GM19324 (cell line): ENCODE measurements around the gene OSBPL6.
A peak's percentile ranks its signal among the peaks of the same experiment; 100 is the strongest.

Source experiments
- ATAC-seq: cut with Tn5 transposase; IDR thresholded peaks from one replicate; pipeline ENCODE4 v1.9.1; 2021; ENCODE audit warnings: mild to moderate bottlenecking, moderate library complexity; ENCODE audit not compliant: unreplicated experiment, low FRiP score

OSBPL6 gene

DNA sequence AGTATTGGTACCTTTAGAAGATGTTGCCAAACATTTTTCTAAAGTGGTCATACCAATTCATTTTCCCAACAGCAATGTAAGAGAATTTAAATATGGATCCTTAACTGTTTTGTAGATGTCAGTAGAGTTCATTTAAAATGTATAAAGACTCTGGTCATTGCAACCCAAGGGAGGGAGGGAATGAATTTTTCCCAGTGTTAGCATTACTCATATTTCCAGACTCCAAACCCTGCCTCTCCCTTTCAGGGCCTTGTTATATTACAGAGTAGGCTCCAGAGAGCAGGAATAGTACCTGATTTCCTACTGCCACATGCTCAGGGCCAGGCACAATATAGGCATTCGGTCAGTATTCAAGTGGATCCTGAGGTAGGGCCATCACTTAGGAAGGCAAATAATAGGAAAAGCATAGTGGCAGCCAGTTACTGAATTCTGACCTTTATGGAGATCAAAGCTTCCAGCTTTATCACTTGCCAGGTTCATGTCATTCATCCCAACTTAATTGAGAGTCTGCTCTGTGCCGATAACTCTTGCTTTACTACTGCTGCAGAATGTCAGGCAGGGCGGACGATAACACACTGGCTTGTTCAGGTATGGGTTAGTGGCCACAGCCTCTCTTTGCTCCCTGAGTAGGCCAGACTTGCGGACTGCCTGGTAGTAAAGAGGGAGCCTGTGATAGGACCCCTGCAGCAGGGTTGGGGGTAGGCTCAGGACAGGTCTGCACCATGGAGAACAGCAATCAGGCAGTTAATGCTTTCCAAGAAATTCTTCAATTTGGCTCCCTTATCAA lies 75.3 kb downstream of the OSBPL6 start:
- no peak for ATAC-seq

DNA sequence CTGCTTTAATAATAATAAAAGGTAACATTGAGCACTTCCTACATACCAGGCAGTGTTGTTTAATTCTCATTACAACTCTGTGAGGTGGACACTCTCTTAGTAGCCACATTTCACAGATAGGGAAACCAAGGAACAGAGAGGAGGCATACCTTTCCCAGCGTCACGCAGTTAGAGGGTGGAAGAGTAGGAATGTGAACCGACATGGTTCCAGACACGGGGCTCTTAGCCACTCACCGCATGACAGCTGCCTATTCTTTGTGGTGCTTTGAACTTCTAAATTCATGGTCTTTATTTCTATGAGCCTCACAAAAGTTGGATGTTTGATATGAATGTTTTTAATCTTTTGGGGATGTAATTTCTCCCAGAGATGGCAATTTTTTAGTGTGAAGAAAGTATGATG lies 76.0 kb downstream of the OSBPL6 start:
- ATAC-seq, result no peak

DNA sequence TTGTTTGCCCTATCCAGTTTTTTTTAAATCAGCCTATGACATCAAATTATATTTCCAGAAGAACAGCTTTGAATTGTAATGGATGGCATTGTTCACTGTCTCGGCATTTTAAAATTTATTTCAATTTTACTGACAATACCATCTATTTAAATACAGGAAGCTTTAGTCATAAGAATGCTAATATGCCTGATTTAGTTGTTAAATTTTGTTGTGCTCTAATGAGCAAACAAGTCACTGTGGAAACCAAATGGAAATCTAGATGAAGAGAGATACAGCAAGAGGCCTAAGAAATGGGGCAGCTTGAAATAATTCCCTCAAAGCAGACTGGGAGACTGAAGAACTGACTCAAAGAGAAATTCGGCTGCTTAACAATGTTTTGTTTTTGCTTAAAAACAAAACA lies 76.8 kb downstream of the OSBPL6 start:
- no peak for ATAC-seq

DNA sequence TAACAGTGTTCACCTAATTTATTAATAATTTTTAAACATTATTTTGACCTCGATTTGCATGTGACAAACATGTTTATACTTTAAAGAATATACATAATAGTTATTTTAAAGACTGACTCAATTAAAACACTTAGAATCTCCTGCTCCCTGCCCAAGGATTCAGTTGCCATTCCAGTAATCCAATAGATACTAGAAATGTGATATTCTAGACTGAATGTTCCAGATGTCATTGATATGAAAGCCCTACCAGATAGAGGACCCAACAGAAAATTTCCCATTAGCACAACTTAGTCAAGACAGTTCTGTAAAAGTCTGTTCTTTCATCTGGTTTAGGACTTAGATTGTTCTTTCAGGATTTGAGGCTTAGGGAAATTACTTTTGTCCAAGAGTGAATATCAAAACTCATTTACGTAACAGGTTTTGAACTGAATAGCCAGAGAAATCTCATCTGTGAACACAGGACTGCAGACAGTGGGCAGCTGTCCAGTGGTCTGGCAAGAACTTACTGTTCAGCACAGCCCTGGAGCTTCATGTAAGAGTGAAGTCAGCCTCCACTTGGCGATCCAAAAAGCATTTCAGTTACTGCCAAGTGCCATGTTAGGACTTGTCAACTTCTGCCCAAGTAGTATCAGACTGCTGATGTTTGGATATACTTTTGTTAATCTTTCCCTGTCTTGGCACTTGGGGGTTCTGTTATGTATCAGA lies 77.5 kb downstream of the OSBPL6 start:
- no peak for ATAC-seq

DNA sequence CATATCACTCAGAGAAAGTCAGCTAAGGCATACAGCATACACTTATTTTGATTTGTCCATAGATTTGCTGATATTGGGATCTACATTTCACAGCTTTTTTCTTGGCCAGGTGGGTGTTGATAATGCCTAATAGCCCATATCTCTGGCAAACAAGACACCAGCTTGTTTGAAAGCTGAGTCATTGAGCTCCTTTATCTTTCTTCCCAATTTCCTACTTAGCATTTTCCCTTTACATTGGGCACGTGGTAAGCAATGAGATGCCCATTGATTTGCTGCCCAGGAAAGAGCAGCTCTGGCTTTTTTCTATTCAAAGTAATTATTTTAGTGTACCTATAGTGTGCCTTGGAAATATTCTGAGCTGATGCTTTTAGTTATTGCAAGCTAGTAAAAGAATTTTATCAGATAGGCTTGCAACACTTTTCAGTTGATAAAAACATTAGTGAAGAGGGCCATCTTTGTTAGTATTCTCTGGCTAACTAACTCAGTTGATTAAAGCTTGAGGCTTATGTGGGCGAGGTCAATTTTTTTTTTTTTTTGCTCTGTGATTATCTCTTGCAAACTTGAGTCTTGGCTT lies 79.6 kb downstream of the OSBPL6 start:
- no peak for ATAC-seq

DNA sequence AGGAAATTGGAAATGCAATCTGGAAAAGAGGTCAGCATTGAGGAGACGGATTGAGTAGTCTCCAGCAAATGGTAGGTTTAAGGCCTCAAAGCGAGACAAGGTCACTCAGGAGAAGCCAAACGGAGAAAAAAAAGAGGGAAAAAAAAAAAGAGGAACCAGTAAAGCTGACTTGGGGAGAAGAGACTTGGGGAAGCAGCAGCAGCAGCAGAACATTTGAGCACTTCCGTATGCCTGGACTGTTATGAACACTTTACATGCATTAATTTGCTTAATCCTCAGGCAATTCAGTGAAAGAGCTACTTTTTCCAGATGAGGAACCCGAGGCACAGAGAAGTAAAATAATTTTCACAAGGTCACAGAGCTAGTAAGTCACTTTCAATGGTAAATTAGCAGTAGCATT lies 81.3 kb downstream of the OSBPL6 start:
- no peak for ATAC-seq

DNA sequence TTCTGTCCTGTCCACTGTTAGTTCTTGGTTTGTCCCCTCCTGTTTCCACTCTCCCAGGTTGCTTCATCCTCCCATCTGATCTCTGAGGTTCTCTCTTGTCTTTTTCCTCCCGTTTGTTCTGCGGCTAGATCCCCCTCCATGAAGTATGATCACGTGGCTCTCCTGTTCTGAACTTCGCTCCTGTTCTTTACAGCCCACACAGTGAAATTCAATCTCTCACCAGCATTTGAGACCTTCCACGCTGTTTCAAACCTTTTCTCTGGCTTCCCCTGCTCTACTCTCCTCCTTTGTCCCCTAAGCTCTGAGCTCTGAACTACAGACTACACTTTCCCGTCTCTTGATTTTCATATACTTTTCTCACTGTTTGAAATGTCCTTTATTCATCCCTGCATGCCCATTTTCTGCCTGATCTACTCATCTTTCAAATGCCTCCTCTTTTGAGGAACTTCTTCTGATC lies 83.5 kb downstream of the OSBPL6 start:
- ATAC-seq, result no peak

DNA sequence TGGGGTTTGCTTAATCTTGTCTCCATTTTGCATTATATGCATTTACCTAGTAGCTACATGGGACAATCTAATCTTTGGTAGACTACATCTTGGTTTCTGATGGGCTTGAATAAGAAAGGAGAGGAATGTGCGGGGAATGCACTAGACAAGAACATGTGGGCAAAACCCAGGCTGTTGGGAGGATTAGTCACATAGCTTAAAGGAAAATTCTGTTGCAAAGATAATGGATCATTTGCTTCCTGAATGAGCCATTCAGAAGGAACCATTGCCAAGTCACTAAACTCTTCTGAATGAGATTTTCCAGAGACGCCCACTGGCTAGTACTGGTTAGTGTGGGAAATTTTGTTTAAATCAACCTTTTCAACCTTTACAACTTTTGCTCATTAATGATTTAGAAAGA lies 84.8 kb downstream of the OSBPL6 start:
- no peak for ATAC-seq

DNA sequence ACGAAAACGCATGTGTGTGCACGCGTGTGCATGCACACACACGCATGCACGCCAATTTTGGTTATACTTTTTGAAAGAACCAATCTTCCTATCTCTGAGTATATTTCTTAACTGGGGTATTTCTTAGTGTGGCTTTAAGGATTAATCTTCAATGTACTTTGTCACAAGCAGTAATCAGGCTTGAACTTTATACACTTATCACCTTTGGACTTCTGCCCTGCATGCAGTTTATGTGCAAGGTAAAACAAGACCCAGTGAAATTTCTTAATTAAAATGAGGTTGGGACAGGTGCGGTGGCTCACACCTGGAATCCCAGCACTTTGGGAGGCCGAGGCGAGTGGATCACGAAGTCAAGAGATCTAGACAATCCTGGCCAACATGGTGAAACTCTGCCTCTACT lies 85.3 kb downstream of the OSBPL6 start:
- ATAC-seq, result no peak

DNA sequence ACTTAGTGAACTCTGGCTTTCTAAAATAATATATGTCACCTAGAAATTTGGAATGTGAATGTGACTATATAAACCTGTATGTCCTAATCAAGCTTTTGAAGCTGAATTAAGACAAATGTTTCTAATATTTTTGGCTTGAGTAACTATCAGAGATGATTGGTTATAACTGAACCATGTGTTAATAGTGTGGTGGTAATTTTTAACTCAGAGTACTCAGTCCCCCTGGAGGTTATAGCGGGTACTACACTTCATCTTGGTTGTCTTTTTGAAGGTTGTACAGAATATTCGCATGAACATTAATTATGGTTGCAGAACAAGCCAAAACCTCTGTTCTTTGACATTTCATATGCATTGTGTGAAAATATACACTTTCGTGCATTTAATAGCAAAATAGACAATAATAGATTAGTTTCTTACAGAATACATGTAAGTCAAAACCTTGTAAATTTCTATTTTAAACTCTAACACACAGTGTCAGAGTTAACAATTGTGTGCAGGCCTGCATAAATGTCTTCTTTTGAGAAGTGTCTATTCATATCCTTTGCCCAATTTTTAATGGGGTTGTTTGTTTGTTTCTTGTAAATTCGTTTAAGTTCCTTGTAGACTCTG lies 86.0 kb downstream of the OSBPL6 start:
- peak; percentile 62 for ATAC-seq

DNA sequence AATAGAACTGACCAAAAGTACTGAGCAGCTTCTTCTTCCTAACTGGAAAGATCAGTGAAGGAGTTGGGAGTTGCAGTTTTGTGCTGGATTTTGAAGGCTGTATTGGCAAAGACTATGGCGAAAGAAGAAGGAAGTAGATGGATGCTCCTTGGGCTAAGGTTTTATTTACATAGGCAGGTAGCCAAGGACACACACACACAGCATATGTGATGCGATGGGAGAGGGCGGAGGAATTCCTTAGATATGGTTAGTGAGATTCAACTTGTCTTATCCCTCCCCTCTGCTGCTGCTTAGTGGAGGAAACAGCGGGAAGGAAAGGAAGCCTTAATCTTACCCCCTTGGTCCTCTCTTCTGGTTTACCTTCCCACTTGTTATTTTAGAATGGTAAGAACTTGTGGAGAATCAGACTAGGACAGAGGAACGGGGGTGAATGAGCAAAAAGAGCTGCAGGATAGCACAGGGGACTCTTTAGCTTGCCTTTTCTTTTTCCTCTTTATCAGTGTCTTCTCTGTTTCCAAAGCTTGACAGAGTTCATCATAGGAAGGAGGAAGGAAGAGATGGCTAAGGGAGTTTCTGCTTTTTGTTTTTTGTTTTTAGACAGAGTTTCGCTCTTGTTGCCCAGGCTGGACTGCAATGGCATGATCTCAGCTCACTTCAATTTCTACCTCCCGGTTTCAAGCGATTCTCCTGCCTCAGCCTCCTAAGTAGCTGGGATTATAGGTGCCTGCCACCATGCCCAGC lies 87.9 kb downstream of the OSBPL6 start:
- no peak for ATAC-seq

DNA sequence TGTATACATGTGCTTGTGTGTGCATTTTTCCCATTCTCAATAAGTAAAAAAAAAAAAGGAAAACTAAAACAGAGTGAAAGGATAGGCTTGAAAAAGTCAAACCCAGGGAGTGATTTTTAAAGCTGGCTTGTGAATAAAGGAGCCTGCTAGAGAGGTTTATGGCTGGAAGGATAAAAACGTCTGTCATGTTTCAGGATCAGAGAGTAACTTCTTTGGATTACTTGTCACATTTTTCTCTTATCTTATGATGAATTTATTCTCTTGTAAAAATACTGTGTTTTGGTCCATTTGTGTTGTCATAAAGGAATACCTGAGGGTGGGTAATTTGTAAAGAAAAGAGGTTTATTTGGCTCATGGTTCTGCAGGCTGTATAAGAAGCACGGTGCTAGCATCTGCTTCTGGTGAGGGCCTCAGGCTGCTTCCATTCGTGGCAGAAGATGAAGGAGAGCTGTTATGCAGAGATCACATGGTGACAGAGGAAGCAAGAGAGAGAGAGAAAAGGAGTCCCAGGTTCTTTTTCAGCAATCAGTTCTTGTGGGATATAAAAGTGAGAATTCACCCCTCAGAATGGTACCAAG lies 89.1 kb downstream of the OSBPL6 start:
- no peak for ATAC-seq

DNA sequence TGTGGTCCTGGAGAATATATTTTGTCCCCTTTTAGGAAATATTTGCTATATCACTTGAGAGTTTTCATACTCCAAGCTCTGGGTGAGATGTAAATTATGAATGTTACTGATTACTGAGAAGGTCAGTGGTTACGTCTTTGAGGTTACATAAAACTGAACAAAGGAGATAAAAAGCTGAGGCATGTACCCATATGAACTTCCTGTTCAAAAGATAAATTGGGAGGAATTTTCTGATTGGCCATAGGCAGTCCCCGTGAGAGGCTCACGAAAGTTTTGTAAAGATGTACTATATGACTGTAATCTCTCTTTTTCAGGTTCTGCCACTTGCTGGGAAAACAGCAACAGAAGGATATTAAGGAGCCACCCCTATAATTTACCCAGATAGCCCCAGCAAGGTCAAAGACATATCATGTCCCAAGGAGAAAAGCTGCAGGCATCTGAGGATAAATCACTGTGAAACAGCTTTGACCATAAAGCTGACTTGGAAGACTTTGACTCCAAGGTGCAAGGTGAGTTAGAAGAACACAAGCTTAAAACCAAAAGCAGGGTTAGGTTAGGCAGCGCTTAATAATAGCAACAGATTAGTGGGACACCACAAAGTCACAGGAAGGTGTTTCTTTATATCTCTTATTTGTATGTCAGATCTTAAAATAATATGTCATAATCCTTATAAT lies 90.4 kb downstream of the OSBPL6 start:
- ATAC-seq, result no peak

DNA sequence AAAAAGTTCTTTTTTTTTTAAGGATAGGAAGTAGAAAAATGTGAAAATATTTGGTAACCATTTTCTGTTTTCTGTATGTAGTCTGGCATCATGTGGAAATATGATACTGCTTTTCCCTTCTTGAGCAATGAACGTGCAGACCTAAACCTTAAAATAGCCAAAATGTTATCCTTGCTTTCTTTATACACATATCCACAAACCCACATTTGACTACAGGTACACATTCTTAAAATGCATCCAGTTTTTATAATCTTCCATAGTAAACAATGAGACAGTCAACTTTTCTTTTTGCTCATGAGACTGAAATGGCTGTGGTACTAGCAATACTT lies 90.9 kb downstream of the OSBPL6 start:
- ATAC-seq, result no peak

DNA sequence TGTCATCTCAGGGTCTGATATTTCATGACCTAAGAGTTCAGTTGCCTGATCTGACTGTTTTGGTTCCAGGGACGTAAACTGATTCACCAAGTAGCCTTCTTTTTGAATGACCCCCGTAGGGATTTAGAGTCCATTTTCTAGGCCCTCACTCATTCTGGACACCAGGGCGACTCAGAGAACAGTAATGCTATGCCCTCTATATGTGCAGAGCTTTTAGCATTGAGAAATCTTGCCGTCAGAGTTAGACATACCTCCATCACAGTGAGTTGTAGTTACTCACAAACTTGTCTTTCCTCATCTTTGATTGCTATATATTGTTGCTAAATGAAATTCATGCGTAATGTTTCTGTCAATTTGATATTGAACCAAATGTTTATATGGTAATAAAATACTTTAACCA lies 92.3 kb downstream of the OSBPL6 start:
- ATAC-seq, result no peak

DNA sequence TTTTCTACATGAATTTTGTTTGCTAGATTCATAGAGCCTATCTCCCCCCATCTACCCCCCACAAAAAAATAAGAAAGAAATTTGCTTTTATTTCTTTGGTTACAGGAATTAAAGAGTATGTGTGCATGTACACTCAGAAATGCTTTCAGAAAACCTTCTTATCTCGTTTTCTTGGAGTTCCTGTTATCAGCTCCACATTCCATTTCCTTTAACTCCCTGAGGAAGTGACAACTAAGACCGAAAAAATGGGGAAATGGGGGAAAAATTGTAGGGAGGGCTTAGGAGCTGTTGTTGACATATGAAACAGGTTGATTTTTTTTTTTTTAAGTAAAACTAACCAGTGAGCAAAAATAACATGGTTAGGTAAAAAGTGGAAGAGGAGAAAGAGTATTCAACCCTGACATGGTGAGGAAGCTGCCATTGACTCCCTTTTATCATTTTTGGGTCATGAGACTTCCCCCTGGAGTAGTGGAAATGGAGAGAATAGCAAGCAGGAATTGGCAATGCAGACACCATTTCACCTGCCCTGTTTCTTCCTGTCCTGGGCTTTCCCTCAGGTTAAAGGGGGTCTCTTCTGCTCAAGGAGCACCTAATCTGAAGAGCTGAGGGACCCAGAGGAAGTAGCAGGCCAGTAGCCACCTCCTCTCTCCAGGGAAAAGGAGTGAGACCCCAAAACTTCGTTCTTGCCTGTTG lies 93.5 kb downstream of the OSBPL6 start:
- ATAC-seq, result no peak

DNA sequence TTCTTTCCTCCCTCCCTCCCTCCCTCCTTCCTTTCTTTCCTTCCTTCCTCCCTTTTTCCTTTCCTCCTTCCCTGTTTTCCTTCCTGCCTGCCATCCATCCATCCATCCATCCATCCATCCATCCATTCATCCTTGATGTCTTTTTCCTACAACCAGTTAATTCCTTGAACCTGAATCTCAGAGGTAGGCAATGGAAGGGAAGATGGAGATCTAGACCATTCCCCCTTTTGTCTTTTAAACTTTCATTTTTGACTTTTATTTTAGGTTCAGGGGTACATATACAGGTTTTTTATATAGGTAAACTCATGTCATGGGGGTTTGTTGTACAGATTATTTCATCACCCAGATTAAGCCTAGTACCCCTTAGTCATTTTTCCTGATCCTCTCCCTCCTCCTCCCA lies 97.4 kb downstream of the OSBPL6 start:
- no peak for ATAC-seq

DNA sequence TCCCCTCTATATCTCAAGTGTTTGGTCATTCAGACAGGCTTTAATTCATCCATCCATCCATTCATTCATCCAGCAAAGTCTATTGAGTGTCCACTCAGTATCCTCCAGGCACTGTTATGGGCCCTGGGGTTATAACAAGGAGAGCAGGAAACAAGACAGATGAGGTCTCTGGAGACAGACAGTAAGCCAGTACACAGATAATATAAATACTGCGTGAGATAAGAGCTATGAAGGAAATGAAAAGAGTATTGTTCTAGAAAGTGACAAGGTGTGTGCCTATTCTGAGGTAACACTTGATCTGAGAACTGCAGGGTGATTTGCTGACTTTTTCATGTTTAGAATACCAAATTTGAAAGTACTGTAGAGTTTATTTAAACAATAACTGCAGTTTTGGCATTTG lies 98.3 kb downstream of the OSBPL6 start:
- ATAC-seq, result no peak

DNA sequence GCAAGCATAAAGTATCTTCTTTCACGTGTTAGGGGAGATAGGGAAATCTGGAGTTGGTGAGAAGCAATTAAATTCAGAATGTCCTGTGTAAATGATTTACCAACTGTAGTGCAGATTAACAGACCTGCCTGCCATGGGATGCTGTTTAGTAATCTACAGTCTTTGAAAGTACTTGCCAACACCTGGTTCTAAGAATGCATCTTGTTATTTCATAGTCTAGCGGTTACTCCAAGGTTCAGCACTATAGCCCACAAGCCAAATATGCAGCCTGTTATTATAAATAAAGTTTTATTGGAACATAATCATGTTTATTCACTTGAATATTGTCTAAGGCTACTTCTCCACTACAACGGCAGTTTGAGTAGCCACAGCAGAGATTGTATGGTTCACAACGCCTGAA lies 100.8 kb downstream of the OSBPL6 start:
- ATAC-seq, result no peak
